ENCODE results near the gene KLHL26. TPM values are rescaled to one million over a fixed set of nuclear protein-coding genes. Genes with fewer than 3 reads are reported as not detected.

KLHL26 gene
- total RNA-seq, 1 donor from 2014 or later, result 17.1 TPM

- no peak for DNase-seq (ENCODE audit: low spot score)
Observed at GRCh38 chr19:18712981-18713380, 76.2 kb downstream of the KLHL26 start.

DNA sequence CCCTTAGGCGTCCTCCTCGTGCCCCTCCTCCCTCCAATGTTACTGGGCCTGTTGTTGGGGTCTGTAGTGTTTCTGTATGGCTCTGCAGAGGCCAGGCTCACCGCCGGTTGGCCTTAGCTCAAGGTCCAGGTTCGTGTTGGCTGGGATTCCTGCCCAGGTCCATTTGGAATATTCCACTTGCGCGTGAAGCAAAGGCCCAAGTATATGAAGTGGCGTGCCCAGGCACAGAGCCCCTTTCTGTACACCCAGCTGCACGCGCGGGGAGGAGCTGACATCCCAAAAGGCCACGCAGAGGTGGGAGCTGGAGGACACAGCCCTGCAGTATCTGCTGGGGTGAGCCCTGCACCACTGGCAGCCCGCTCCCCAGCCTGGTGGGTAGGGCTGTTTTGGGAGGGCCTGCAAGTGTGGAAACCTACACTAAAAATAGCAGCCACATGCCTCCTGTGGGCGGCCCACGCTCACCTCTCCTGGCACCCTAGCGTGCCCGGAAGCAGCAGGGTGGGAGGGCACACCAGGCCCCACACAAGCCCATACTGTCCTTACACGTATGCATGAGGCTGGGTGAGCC is 76.8 kb downstream of the KLHL26 start:
- DNase-seq (ENCODE audit: low spot score), result no peak

DNA sequence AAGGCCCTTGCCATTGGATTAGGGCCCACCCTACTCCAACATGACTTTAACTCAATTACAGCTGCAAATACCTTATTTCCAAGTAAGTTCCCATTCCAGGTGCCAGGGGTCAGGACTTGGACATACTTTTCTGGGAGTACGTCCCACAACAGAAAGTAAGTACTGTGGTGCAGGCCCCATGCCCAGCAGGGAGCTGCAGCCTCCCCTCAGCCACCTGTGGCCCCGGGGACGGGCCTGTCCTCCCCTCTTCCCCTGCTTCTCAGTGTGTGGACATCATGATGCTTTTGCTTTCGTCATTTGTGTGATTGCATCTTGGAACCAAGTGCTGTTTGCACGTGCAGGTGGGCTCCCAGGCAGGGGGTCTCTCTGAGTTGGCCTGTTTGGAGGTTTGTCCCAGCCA is 78.6 kb downstream of the KLHL26 start:
- DNase-seq (ENCODE audit: low spot score), result no peak

DNA sequence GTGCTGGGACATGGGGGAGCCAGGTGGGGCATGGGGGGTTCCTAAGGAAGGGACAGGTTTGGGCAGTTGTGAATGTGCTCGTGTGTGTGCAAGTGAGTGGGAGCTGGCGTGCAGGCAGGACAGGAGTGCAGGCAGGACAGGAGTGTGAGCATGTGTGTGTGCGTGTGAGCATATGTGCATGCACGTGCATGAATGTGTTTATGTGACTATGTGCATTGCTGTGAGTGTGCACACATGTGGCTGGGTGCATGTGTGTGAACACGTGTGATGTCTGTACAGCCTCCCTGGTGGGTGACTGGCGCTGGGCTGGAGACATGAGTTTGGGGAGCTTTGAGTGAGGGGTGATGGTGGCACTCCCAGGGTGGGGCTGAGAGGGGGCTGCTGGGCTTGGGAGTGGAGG is 80.0 kb downstream of the KLHL26 start:
- no peak for DNase-seq (ENCODE audit: low spot score)

- no peak for DNase-seq (ENCODE audit: low spot score)
Observed at GRCh38 chr19:18717601-18718000, 80.8 kb downstream of the KLHL26 start.

DNA sequence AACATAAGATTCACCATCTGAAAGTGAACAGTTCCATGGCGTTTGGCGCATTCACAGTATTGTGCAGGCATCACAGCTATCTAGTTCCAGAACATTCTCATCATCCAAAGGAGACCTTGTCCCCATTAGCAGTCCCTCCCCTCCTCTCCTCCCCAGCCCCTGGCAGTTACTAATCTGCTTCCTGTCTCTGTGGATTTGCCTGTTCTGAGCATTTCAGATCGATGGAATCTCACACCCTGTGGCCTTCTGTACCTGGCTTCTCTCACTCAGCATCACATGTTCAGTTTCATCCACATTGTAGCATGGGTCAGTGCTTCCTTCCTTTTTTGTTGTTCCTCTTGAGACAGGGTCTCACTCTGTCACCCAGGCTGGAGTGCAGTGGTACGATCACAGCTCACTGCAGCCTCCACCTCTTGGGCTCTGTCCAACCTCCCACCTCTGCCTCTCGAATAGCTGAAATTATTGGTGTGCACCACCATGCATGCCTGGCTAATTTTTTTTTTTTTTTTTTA is 81.2 kb downstream of the KLHL26 start:
- DNase-seq (ENCODE audit: low spot score), result no peak

GRCh38 chr19:18718846-18719458 is 82.1 kb downstream of the KLHL26 start:
- no peak for DNase-seq (ENCODE audit: low spot score)

DNA sequence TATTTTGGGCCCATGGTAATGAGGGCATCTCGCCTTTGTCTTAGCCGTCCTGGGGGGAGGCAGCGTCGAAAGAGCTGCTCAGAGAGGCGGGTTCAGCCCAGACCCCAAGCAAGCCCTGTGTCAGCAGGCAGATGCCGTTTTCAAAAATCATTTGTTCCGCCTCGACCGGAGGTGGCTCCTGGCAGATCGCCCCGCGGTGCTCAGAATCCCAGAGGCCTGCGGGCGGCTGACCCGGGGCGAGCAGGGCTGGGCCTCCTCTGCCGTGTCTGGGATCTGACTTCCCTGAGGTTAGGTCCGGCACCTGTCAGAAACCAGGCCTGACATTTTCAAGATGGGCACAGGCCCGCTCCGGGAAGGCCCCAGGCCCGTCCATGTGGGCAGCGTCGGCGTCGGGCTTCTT is 82.7 kb downstream of the KLHL26 start:
- no peak for DNase-seq (ENCODE audit: low spot score)

Other genes with a start within 250 kb of the KLHL26 start
- 19.3 TPM for gene LRRC25, start 239.4 kb upstream of the KLHL26 start, total RNA-seq
- gene SSBP4, start 217.6 kb upstream of the KLHL26 start, total RNA-seq, result 63.3 TPM
- gene ISYNA1, start 198.9 kb upstream of the KLHL26 start, total RNA-seq, result 18.3 TPM
- gene ELL, start 115.0 kb upstream of the KLHL26 start, total RNA-seq, result 38.4 TPM
- 176 TPM for gene FKBP8, start 93.5 kb upstream of the KLHL26 start, total RNA-seq
- gene KXD1, start 79.2 kb upstream of the KLHL26 start, total RNA-seq, result 90.9 TPM
- 959 TPM for gene UBA52, start 65.2 kb upstream of the KLHL26 start, total RNA-seq
- gene REX1BD, start 48.2 kb upstream of the KLHL26 start, total RNA-seq, result 52.7 TPM
- 30.7 TPM for gene CRLF1, start 30.2 kb upstream of the KLHL26 start, total RNA-seq
- 2.0 TPM for gene TMEM59L, start 24.2 kb upstream of the KLHL26 start, total RNA-seq
- 13.9 TPM for gene CRTC1, start 46.7 kb downstream of the KLHL26 start, total RNA-seq
- gene COMP, start 154.3 kb downstream of the KLHL26 start, total RNA-seq, result 21.2 TPM
- gene UPF1, start 194.9 kb downstream of the KLHL26 start, total RNA-seq, result 53.8 TPM

Measured in mesenteric fat pad (tissue), 1 donor.